HL-60 (cell line): ENCODE measurements around the gene CDH6.

Experiments
- DNase-seq, 2 experiments: peaks; one replicate each; pipeline ENCODE4 v3.0.0-alpha.2; 2010 to 2020; ENCODE audit warnings: low read depth in 1 of 2, low spot score in 1 of 2
- H3K27ac ChIP-seq: fragments of 250-450 bp; sonication (Bioruptor Pico); replicated peaks from 2 replicates; pipeline ENCODE4 v1.5.1; 2020; ENCODE audit warnings: mild to moderate bottlenecking, moderate library complexity
- H3K27me3 ChIP-seq: fragments of 250-450 bp; sonication (Bioruptor Pico); 2 replicates; pipeline ENCODE4 v1.5.1; 2021; ENCODE audit warnings: mild to moderate bottlenecking, moderate library complexity; ENCODE audit not compliant: insufficient read depth, poor library complexity, severe bottlenecking
- H3K4me3 ChIP-seq: replicated peaks from 2 replicates; pipeline ENCODE4 v1.5.1; 2011; ENCODE audit warnings: mild to moderate bottlenecking, control low read depth, low read length; ENCODE audit not compliant: insufficient read depth
- CTCF ChIP-seq: IDR thresholded peaks from one replicate; pipeline ENCODE4 v1.5.1; 2011; ENCODE audit warnings: low read length, control low read depth, inconsistent platforms; ENCODE audit not compliant: insufficient read depth
- GABPA ChIP-seq: IDR thresholded peaks from 2 replicates; pipeline ENCODE4 v1.6.1; 2012; ENCODE audit warnings: low read depth
- POLR2AphosphoS5 ChIP-seq: IDR thresholded peaks from 2 replicates; pipeline ENCODE4 v1.6.1; 2012; ENCODE audit warnings: low read depth
- REST ChIP-seq: IDR thresholded peaks from 2 replicates; pipeline ENCODE4 v1.6.1; 2012; ENCODE audit warnings: low read depth; ENCODE audit not compliant: insufficient replicate concordance
- SPI1 ChIP-seq: IDR thresholded peaks from 2 replicates; pipeline ENCODE4 v1.6.1; 2012; ENCODE audit warnings: low read depth, mild to moderate bottlenecking, borderline replicate concordance

Gene CDH6

DNA sequence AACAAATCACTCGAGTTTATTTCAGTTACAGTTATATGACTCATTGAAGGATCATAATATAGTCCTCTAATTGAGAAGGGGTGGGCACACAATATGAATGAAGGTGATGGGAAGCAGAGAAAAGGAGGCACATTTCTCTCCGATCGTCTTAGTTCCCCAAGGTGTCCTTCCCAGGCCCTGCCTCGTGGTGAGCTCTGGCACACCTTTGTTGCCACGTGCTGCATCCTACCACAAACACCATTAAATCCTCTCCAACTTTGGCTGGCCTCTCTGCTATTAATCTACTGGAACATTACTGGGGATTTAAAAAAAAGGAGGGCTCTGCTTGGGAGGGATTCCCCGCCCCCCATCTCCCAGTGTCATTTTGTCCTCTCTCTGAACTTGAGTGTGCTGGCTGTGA lies 42.9 kb downstream of the CDH6 start:
- Histone ChIP-seq H3K27ac (no peak overlapping the region), H3K27me3 (no peaks in the 10 kb centered on the region), H3K4me3 (no peak overlapping the region)
- DNase-seq = no peak
- TF ChIP-seq REST (no peak), CTCF (no peak), SPI1 (no peak), POLR2AphosphoS5 (no peak), GABPA (no peak)

- TF ChIP-seq REST (no peak), SPI1 (no peak), CTCF (no peak), POLR2AphosphoS5 (no peak), GABPA (no peak)
- Histone ChIP-seq H3K4me3 (no peak overlapping the region), H3K27ac (no peak overlapping the region), H3K27me3 (no peaks in the 10 kb centered on the region)
- DNase-seq = no peak
These were observed 43.7 kb downstream of the CDH6 start for GRCh38 chr5:31237174-31237573.

- DNase-seq = no peak
- H3K27me3 ChIP-seq = no peaks in the 10 kb centered on the region
- TF ChIP-seq POLR2AphosphoS5 (no peak), CTCF (no peak), GABPA (no peak), REST (no peak), SPI1 (no peak)
- H3K4me3 ChIP-seq = no peak overlapping the region
- no peak overlapping the region for H3K27ac ChIP-seq
These were observed 45.0 kb downstream of the CDH6 start for GRCh38 chr5:31238497-31238896.
